HG03558 (cell line): Measurements from ENCODE around the gene ROR2.

Experiments
- ATAC-seq: cut with Tn5 transposase; IDR thresholded peaks from one replicate; pipeline ENCODE4 v1.9.1; 2021; ENCODE audit warnings: moderate number of reproducible peaks; ENCODE audit not compliant: unreplicated experiment; ENCODE audit errors: extremely low read depth

The ROR2 gene

GRCh38 chr9:91847581-91848091, 102.4 kb downstream of the ROR2 start:
- no peak for ATAC-seq

- no peak for ATAC-seq
Observed at GRCh38 chr9:91845879-91846278, 104.1 kb downstream of the ROR2 start.

GRCh38 chr9:91844701-91845291, 105.2 kb downstream of the ROR2 start:
- no peak for ATAC-seq

GRCh38 chr9:91844190-91844589, 105.8 kb downstream of the ROR2 start:
- no peak for ATAC-seq

GRCh38 chr9:91843623-91844148, 106.3 kb downstream of the ROR2 start:
- ATAC-seq: no peak

- no peak for ATAC-seq
Observed at GRCh38 chr9:91843093-91843492, 106.9 kb downstream of the ROR2 start.

GRCh38 chr9:91842358-91843049, 107.5 kb downstream of the ROR2 start:
- no peak for ATAC-seq

GRCh38 chr9:91841591-91841990, 108.4 kb downstream of the ROR2 start:
- no peak for ATAC-seq

- no peak for ATAC-seq
Observed at GRCh38 chr9:91840882-91841281, 109.1 kb downstream of the ROR2 start.

- no peak for ATAC-seq
Observed at GRCh38 chr9:91840469-91840868, 109.6 kb downstream of the ROR2 start.

GRCh38 chr9:91839926-91840465, 110.0 kb downstream of the ROR2 start:
- ATAC-seq: no peak

GRCh38 chr9:91837981-91838731, 111.9 kb downstream of the ROR2 start:
- ATAC-seq: no peak

- no peak for ATAC-seq
Observed at GRCh38 chr9:91836515-91836914, 113.5 kb downstream of the ROR2 start.

- ATAC-seq: no peak
Observed at GRCh38 chr9:91835632-91836031, 114.4 kb downstream of the ROR2 start.

GRCh38 chr9:91835216-91835615, 114.8 kb downstream of the ROR2 start:
- ATAC-seq: no peak

GRCh38 chr9:91834740-91835139, 115.3 kb downstream of the ROR2 start:
- no peak for ATAC-seq

GRCh38 chr9:91833878-91834255, 116.2 kb downstream of the ROR2 start:
- ATAC-seq: no peak

GRCh38 chr9:91833096-91833877, 116.7 kb downstream of the ROR2 start:
- ATAC-seq: no peak

- ATAC-seq: no peak
Observed at GRCh38 chr9:91832322-91832721, 117.7 kb downstream of the ROR2 start.

GRCh38 chr9:91825866-91826265, 124.2 kb downstream of the ROR2 start:
- no peak for ATAC-seq
